DMS 273 (cell line): Measurements from ENCODE around the gene PLA2G4A.

Experiments
- DNase-seq: peaks from one replicate; lab custom pipeline; 2025; ENCODE audit not compliant: unreplicated experiment; lab: John Stamatoyannopoulos, UW

The PLA2G4A gene

GRCh38 chr1:186872291-186872690 is 43.5 kb downstream of the PLA2G4A start:
- DNase-seq = no peak

GRCh38 chr1:186873687-186874086 is 44.9 kb downstream of the PLA2G4A start:
- DNase-seq = no peak

- DNase-seq = no peak
Measured at GRCh38 chr1:186875896-186876835, 47.4 kb downstream of the PLA2G4A start.

- DNase-seq = no peak
Measured at GRCh38 chr1:186878356-186878755, 49.6 kb downstream of the PLA2G4A start.

GRCh38 chr1:186880982-186881381 is 52.2 kb downstream of the PLA2G4A start:
- no peak for DNase-seq

- no peak for DNase-seq
Measured at GRCh38 chr1:186882372-186883134, 53.8 kb downstream of the PLA2G4A start.

- no peak for DNase-seq
Measured at GRCh38 chr1:186884251-186884650, 55.5 kb downstream of the PLA2G4A start.

GRCh38 chr1:186887203-186887602 is 58.5 kb downstream of the PLA2G4A start:
- DNase-seq = no peak

GRCh38 chr1:186888367-186888766 is 59.6 kb downstream of the PLA2G4A start:
- no peak for DNase-seq

- DNase-seq = no peak
Measured at GRCh38 chr1:186892936-186893335, 64.2 kb downstream of the PLA2G4A start.

GRCh38 chr1:186894415-186894814 is 65.7 kb downstream of the PLA2G4A start:
- no peak for DNase-seq

- no peak for DNase-seq
Measured at GRCh38 chr1:186896211-186896610, 67.5 kb downstream of the PLA2G4A start.

- no peak for DNase-seq
Measured at GRCh38 chr1:186897008-186897407, 68.3 kb downstream of the PLA2G4A start.

GRCh38 chr1:186899577-186899976 is 70.8 kb downstream of the PLA2G4A start:
- DNase-seq = no peak

- DNase-seq = no peak
Measured at GRCh38 chr1:186899977-186900376, 71.2 kb downstream of the PLA2G4A start.

- no peak for DNase-seq
Measured at GRCh38 chr1:186900539-186901237, 71.9 kb downstream of the PLA2G4A start.

- no peak for DNase-seq
Measured at GRCh38 chr1:186901631-186902030, 72.9 kb downstream of the PLA2G4A start.

GRCh38 chr1:186903374-186904136 is 74.8 kb downstream of the PLA2G4A start:
- DNase-seq = no peak

- no peak for DNase-seq
Measured at GRCh38 chr1:186904361-186904760, 75.6 kb downstream of the PLA2G4A start.

GRCh38 chr1:186905561-186905960 is 76.8 kb downstream of the PLA2G4A start:
- no peak for DNase-seq

- no peak for DNase-seq
Measured at GRCh38 chr1:186915555-186915954, 86.8 kb downstream of the PLA2G4A start.
